ENCODE results near the gene NOLC1.

DNA sequence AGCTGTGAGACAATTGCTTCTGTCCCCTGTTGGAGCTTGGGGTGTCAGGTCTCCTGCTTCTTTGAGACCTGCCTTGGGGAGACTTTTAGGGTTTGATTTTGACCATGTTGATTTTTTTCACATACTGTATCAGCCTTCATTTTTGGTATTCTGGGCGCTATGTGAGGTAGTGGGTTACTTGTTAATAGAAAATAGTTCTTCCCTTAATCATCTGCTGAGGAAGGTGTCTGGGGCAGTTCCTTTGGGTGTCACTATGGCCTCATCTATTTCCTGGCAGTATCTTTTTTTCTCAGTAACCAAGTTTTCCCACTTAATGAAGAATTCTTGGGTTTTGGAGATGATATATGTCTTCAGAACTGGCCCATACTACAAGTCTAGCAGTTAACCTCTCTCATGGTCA is 4.6 kb upstream of the NOLC1 start:
- TF ChIP-seq, protein P1, sequence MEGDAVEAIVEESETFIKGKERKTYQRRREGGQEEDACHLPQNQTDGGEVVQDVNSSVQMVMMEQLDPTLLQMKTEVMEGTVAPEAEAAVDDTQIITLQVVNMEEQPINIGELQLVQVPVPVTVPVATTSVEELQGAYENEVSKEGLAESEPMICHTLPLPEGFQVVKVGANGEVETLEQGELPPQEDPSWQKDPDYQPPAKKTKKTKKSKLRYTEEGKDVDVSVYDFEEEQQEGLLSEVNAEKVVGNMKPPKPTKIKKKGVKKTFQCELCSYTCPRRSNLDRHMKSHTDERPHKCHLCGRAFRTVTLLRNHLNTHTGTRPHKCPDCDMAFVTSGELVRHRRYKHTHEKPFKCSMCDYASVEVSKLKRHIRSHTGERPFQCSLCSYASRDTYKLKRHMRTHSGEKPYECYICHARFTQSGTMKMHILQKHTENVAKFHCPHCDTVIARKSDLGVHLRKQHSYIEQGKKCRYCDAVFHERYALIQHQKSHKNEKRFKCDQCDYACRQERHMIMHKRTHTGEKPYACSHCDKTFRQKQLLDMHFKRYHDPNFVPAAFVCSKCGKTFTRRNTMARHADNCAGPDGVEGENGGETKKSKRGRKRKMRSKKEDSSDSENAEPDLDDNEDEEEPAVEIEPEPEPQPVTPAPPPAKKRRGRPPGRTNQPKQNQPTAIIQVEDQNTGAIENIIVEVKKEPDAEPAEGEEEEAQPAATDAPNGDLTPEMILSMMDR (IDR thresholded peaks at IDR 0.05; ENCODE audit: borderline replicate concordance, extremely low read depth, low read length, poor library complexity, severe bottlenecking) = no peak
- TF ChIP-seq EZH2 (IDR thresholded peaks at IDR 0.05; ENCODE audit: borderline replicate concordance, low read depth, low read length, severe bottlenecking) = no peak

Measured in DND-41 (cell line).